HG03575 (cell line): ENCODE results near the gene PRR12.
A peak's percentile ranks its signal among the peaks of the same experiment; 100 is the strongest.

ENCODE experiments used
- ATAC-seq: cut with Tn5 transposase; IDR thresholded peaks from one replicate; pipeline ENCODE4 v1.9.1; 2021; ENCODE audit not compliant: unreplicated experiment, insufficient number of reproducible peaks, low FRiP score; ENCODE audit errors: extremely low read depth

The PRR12 gene

GRCh38 chr19:49637821-49638738 is 47.1 kb downstream of the PRR12 start:
- no peak for ATAC-seq

- no peak for ATAC-seq
These were observed 48.6 kb downstream of the PRR12 start for GRCh38 chr19:49639401-49640112.

- peak; percentile 41 for ATAC-seq
These were observed 49.3 kb downstream of the PRR12 start, which contains the start of gene RRAS for GRCh38 chr19:49640113-49640898. RRAS (minus strand) TSS chr19:49640143; CDS start chr19:49640098, 45 bp downstream.

GRCh38 chr19:49641688-49642491 is 50.9 kb downstream of the PRR12 start, which contains the start of gene SCAF1:
SCAF1 (plus strand) TSS chr19:49642209; CDS start chr19:49645027, 2,818 bp downstream.
- ATAC-seq: no peak

GRCh38 chr19:49642492-49643035 is 51.6 kb downstream of the PRR12 start:
- ATAC-seq: no peak

- no peak for ATAC-seq
These were observed 52.5 kb downstream of the PRR12 start for GRCh38 chr19:49643466-49643865.

GRCh38 chr19:49645592-49645991 is 54.6 kb downstream of the PRR12 start:
- no peak for ATAC-seq

- ATAC-seq: no peak
These were observed 55.0 kb downstream of the PRR12 start for GRCh38 chr19:49645995-49646394.

- no peak for ATAC-seq
These were observed 55.6 kb downstream of the PRR12 start for GRCh38 chr19:49646586-49646985.

- no peak for ATAC-seq
These were observed 60.2 kb downstream of the PRR12 start for GRCh38 chr19:49651029-49651819.

GRCh38 chr19:49651820-49652550 is 61.0 kb downstream of the PRR12 start:
- ATAC-seq: no peak

- no peak for ATAC-seq
These were observed 61.8 kb downstream of the PRR12 start for GRCh38 chr19:49652551-49653465.

- no peak for ATAC-seq
These were observed 62.5 kb downstream of the PRR12 start for GRCh38 chr19:49653466-49653806.

- ATAC-seq: no peak
These were observed 63.6 kb downstream of the PRR12 start for GRCh38 chr19:49654581-49654980.

GRCh38 chr19:49655570-49656455 is 64.8 kb downstream of the PRR12 start:
- no peak for ATAC-seq
